Heart right ventricle (tissue), 16 donors: Measurements from ENCODE around the gene TNFRSF4. TPM values are rescaled to one million over a fixed set of nuclear protein-coding genes. Genes with fewer than 3 reads are reported as not detected.

ENCODE experiments used
- ATAC-seq, 8 donors: fragments of 200-7000 bp; cut with Tn5 transposase; one replicate each; pipeline ENCODE4 v1.9.1; 2020; ENCODE audit warnings: mild to moderate bottlenecking in 8 of 8, moderate library complexity in 8 of 8, moderate number of reproducible peaks in 1 of 8
- DNase-seq, 2 donors: peaks; one replicate each; pipeline ENCODE4 v3.0.0-alpha.2; 2020
- H3K27ac ChIP-seq, 10 donors: fragments of 200-600 bp; sonication (generic) in 2 of 10; one replicate each; pipeline versions ENCODE4 v1.5.0 to v1.8.0; 2020 to 2022; ENCODE audit warnings: mild to moderate bottlenecking in 3 of 10
- H3K27me3 ChIP-seq, 7 donors: fragments of 200-600 bp; one replicate each; pipeline ENCODE4 v1.8.0; 2021 to 2022; ENCODE audit warnings: mild to moderate bottlenecking in 2 of 7
- H3K36me3 ChIP-seq, 9 donors: fragments of 200-600 bp; sonication (generic) in 1 of 9; one replicate each; pipeline versions ENCODE4 v1.5.0 to v1.8.0; 2020 to 2022; ENCODE audit warnings: mild to moderate bottlenecking in 2 of 9
- H3K4me1 ChIP-seq, 9 donors: fragments of 200-600 bp; sonication (generic) in 1 of 9; one replicate each; pipeline versions ENCODE4 v1.5.0 to v1.8.0; 2020 to 2022; ENCODE audit warnings: mild to moderate bottlenecking in 4 of 9
- H3K4me3 ChIP-seq, 10 donors: fragments of 200-600 bp; sonication (generic) in 2 of 10; one replicate each; pipeline versions ENCODE4 v1.5.0 to v1.8.0; 2020 to 2022; ENCODE audit warnings: mild to moderate bottlenecking in 7 of 10, moderate library complexity in 2 of 10
- H3K9me3 ChIP-seq, 11 donors: fragments of 200-600 bp in 10 of 11; sonication (generic) in 2 of 11; one replicate each; pipeline versions ENCODE4 v1.5.0 to v1.8.0; 2013 to 2022; ENCODE audit warnings: mild to moderate bottlenecking in 2 of 11, control low read depth in 1 of 11, moderate library complexity in 1 of 11
- CTCF ChIP-seq, 9 donors: fragments of 200-600 bp; sonication (generic) in 2 of 9; IDR thresholded peaks; one replicate each; pipeline versions ENCODE4 v1.5.0 to v1.8.0; 2021 to 2022; ENCODE audit warnings: antibody characterized with exemption in 9 of 9, mild to moderate bottlenecking in 5 of 9, moderate library complexity in 1 of 9
- WGBS, 2 donors: extraction: QIAGEN DNeasy Blood & Tissue Kit; methylation state at CpG; one replicate each; pipeline ENCODE4 v1.1.7; 2013; ENCODE audit warnings: inconsistent platforms in 1 of 2; 5-methylcytosine and 5-hydroxymethylcytosine counted together
- intact Hi-C, 10 donors: fragments of 100-400 bp; cut with DNase I; formaldehyde crosslinking; loops; one replicate each; pipeline versions ENCODE4 v1.11.1 to v1.14.2; 2022
- polyA plus RNA-seq, 2 donors: library from polyadenylated mRNA; stranded (reverse); fragments of 200-250 nt; gene quantifications; one replicate each; pipeline ENCODE4 v1.2.3, GENCODE V29; 2013
- total RNA-seq, 10 donors: library from RNA; stranded (reverse); fragmentation: NEBNext Ultra II Directional in 3 of 10; extraction: Animal tissue kit (Norgen Biotek cat#: 25700) in 3 of 10; gene quantifications; one replicate each; pipeline versions ENCODE4 v1.2.1 to v1.2.4, GENCODE V29; 2021 to 2023
- donor health status: Arrhythmogenic right ventricular cardiomyopathy.
- donor health status: ischemic (EF 13 %, LVEDD 7.1; RV severe dilation, severe dysfunction).
- donor health status: healthy with polysubstance abuse.
- donor health status: DM: no; HTN: yes; CAD: no.
- donor health status: DM: no; HTN: no; CAD: no.
- donor health status: ischemic (EF 25% LVEDD 6.9; RV normal size, moderate dysfunction).
- donor health status: ischemic (EF 25% LVEDD 5.7; RV mildly dilated, moderate dysfunction).
- donor health status: healthy.
- donor health status: DM: yes; HTN: yes; CAD: no.
- donor health status: Ischemic cardiomyopathy.
- donor health status: ischemic (EF 35%, LVEDD 5.7; RV mildly dilated, moderate dysfunction).
- donor health status: nonischemic (EF 11% LVEDD 7.7; RV severe dilation, severe dysfunction).
- donor health status: DM: yes; HTN: yes; CAD: no.
- donor health status: PGD.
- donor health status: ischemic (EF 29% LVEDD 5.4; RV normal size, mild dysfunction).
- donor health status: nonischemic (EF 23%, LVEDD 6.1; RV moderate dilation, normal function).

Gene TNFRSF4
- total and polyA plus RNA-seq, 12 donors: 0.52 to 24.8 (median 5.0) TPM

- Histone ChIP-seq H3K36me3 (peaks cover 0 to 19% (median 0%) of the 10 kb centered on the region in 9 donors), H3K4me3 (peak overlapping the region in 6 of 10 donors; percentile 52 to 59 (median 56)), H3K9me3 (no peaks in the 10 kb centered on the region), H3K4me1 (peaks cover 5 to 67% (median 55%) of the 10 kb centered on the region in 9 donors), H3K27ac (peak overlapping the region in 5 of 10 donors; percentile 10 to 86 (median 78)), H3K27me3 (peaks cover 2 to 47% (median 12%) of the 10 kb centered on the region in 7 donors)
- intact Hi-C loops: no loop called here
- 78 to 87% methylated on average over 27 to 28 of the region's 28 CpGs for WGBS, 2 donors
- ATAC-seq: no peak
- peak in 1 of 2 donors; percentile 14 for DNase-seq
- no peak for TF ChIP-seq CTCF (IDR thresholded peaks at IDR 0.05)
These were observed 2.2 kb downstream of the TNFRSF4 start for GRCh38 chr1:1211541-1212441.

DNA sequence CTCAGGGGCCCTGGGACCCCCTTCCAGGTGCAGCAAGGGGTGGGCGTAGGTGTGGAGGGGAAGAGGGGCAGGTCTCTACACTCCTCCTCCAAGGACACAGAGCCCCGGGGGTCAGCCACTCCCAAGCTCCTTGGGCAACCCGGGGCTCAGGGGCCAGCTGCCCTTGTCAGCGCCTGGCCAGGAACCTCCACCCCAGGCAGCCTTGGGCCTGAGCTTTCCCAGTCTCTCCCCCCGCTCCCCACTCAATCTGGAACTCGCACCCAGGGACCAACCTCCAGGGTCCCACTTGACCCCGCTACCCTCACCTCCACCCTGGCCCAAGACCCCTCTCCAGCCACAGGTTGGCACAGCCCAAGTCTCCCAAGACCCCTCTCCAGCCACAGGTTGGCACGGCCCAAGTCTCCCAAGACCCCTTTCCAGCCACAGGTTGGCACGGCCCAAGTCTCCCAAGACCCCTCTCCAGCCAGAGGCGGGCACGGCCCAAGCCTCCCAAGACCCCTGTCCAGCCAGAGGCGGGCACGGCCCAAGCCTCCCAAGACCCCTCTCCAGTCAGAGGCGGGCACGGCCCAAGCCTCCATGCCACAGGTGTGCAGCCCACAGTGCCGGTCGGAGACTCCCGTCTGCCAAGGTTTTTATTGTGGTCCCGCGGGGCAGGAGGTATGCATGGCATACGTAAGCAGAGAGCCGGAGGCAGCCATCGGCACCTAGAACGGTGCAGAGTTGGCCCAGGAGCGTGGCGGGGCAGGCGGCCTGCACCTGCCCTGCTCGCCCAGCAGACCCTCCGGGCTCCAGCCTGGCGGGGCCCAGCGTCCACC, 3.0 kb downstream of the TNFRSF4 start:
- no peak for ATAC-seq
- H3K27me3 ChIP-seq: peaks cover 10 to 56% (median 21%) of the 10 kb centered on the region in 7 donors
- TF ChIP-seq CTCF (IDR thresholded peaks at IDR 0.05): no peak
- intact Hi-C loops: no loop called here
- WGBS, 2 donors: 91 to 94% methylated on average over 30 to 31 of the region's 31 CpGs
- no peak overlapping the region for H3K27ac ChIP-seq
- H3K4me1 ChIP-seq: peaks cover 5 to 68% (median 56%) of the 10 kb centered on the region in 9 donors
- H3K36me3 ChIP-seq: peaks cover 0 to 10% (median 0%) of the 10 kb centered on the region in 9 donors
- peak in 1 of 2 donors; percentile 11 for DNase-seq
- H3K4me3 ChIP-seq: peak overlapping the region in 1 of 10 donors; percentile 59
- no peaks in the 10 kb centered on the region for H3K9me3 ChIP-seq

- Histone ChIP-seq H3K36me3 (peaks cover 0 to 3% (median 0%) of the 10 kb centered on the region in 9 donors), H3K4me3 (peak overlapping the region in 1 of 10 donors; percentile 20), H3K4me1 (peaks cover 2 to 50% (median 39%) of the 10 kb centered on the region in 9 donors), H3K9me3 (no peaks in the 10 kb centered on the region), H3K27me3 (peaks cover 13 to 65% (median 28%) of the 10 kb centered on the region in 7 donors), H3K27ac (peak overlapping the region in 1 of 10 donors; percentile 58)
- WGBS, 2 donors: 56 to 64% methylated on average over 38 of the region's 38 CpGs
- intact Hi-C loops: no loop called here
- peak in 1 of 2 donors; percentile 9 for DNase-seq
- ATAC-seq: peak in 1 of 8 donors; percentile 19
- no peak for TF ChIP-seq CTCF (IDR thresholded peaks at IDR 0.05)
These were observed 5.1 kb downstream of the TNFRSF4 start for GRCh38 chr1:1208713-1209433.
